ENCODE data around the gene COP1. TPM values are rescaled to one million over a fixed set of nuclear protein-coding genes. Genes with fewer than 3 reads are reported as not detected.

COP1 gene
- total and polyA plus RNA-seq, 2 donors (not counting 1 experiment from before 2014, with no cell fraction given): 18.7 to 68.5 TPM

GRCh38 chr1:175978476-175978875, 228.6 kb downstream of the COP1 start:
- Mint-ChIP-seq H3K4me1 (no peaks in the 10 kb centered on the region), H3K27ac (no peak overlapping the region), H3K9me3 (ENCODE audit: insufficient read depth) (peaks cover 14% of the 10 kb centered on the region), H3K27me3 (no peaks in the 10 kb centered on the region), H3K4me3 (no peak overlapping the region)
- Histone ChIP-seq H3K4me3 (ENCODE audit: control extremely low read depth in 1 of 5, extremely low read depth in 1 of 5, insufficient read depth in 1 of 5, low read depth in 2 of 5, low read length in 4 of 5) (no peak overlapping the region), H3K9me3 (ENCODE audit: control extremely low read depth in 1 of 3, control insufficient read depth in 2 of 3, insufficient read depth in 1 of 3, low read length in 2 of 3) (peaks cover 0 to 4% (median 2%) of the 10 kb centered on the region in 3 donors), H3K9ac (ENCODE audit: low read length) (no peak overlapping the region), H4K20me1 (ENCODE audit: control insufficient read depth, insufficient read depth, low read length, poor library complexity, severe bottlenecking) (no peaks in the 10 kb centered on the region), H2AFZ (ENCODE audit: insufficient read depth, low read depth, low read length, poor library complexity, severe bottlenecking) (no peak overlapping the region), H3K4me2 (replicated peaks; ENCODE audit: low read depth, low read length, poor library complexity, severe bottlenecking) (no peak overlapping the region), H3K27me3 (replicated peaks in 1 of 4; ENCODE audit: control extremely low read depth in 1 of 4, control insufficient read depth in 3 of 4, insufficient read depth in 4 of 4, low read length in 3 of 4) (no peaks in the 10 kb centered on the region), H3K27ac (ENCODE audit: low read length in 2 of 2) (no peak overlapping the region), H3K4me1 (ENCODE audit: control insufficient read depth in 2 of 2, insufficient read depth in 2 of 2, low read length in 2 of 2) (no peaks in the 10 kb centered on the region), H3K36me3 (replicated peaks in 1 of 2; ENCODE audit: control extremely low read depth in 1 of 2, control insufficient read depth in 1 of 2, extremely low read depth in 1 of 2, insufficient read depth in 2 of 2, low read length in 1 of 2) (peaks cover 16 to 34% of the 10 kb centered on the region in 2 experiments), H3K79me2 (ENCODE audit: control insufficient read depth, insufficient read depth, low read length) (no peaks in the 10 kb centered on the region)
- ATAC-seq (ENCODE audit: low read depth): no peak
- no peak for DNase-seq
- intact Hi-C loops (cut with micrococcal nuclease): no loop called here
- no CpG with 5 or more reads among the region's 1 CpG for WGBS (ENCODE audit: insufficient coverage)
- POLR2A ChIA-PET: no interaction called here
- no peak for TF ChIP-seq EZH2 (IDR thresholded peaks at IDR 0.05; ENCODE audit: borderline replicate concordance, insufficient read depth, low read depth, low read length, poor library complexity, severe bottlenecking)
- TF ChIP-seq, protein P1, sequence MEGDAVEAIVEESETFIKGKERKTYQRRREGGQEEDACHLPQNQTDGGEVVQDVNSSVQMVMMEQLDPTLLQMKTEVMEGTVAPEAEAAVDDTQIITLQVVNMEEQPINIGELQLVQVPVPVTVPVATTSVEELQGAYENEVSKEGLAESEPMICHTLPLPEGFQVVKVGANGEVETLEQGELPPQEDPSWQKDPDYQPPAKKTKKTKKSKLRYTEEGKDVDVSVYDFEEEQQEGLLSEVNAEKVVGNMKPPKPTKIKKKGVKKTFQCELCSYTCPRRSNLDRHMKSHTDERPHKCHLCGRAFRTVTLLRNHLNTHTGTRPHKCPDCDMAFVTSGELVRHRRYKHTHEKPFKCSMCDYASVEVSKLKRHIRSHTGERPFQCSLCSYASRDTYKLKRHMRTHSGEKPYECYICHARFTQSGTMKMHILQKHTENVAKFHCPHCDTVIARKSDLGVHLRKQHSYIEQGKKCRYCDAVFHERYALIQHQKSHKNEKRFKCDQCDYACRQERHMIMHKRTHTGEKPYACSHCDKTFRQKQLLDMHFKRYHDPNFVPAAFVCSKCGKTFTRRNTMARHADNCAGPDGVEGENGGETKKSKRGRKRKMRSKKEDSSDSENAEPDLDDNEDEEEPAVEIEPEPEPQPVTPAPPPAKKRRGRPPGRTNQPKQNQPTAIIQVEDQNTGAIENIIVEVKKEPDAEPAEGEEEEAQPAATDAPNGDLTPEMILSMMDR (IDR thresholded peaks at IDR 0.05): no peak
- CTCF ChIA-PET: no interaction called here

- Histone ChIP-seq H3K27ac (ENCODE audit: low read length in 2 of 2) (no peak overlapping the region), H2AFZ (ENCODE audit: insufficient read depth, low read depth, low read length, poor library complexity, severe bottlenecking) (no peak overlapping the region), H3K4me3 (ENCODE audit: control extremely low read depth in 1 of 5, extremely low read depth in 1 of 5, insufficient read depth in 1 of 5, low read depth in 2 of 5, low read length in 4 of 5) (no peak overlapping the region), H3K9ac (ENCODE audit: low read length) (no peak overlapping the region), H4K20me1 (ENCODE audit: control insufficient read depth, insufficient read depth, low read length, poor library complexity, severe bottlenecking) (no peaks in the 10 kb centered on the region), H3K4me2 (replicated peaks; ENCODE audit: low read depth, low read length, poor library complexity, severe bottlenecking) (no peak overlapping the region), H3K79me2 (ENCODE audit: control insufficient read depth, insufficient read depth, low read length) (no peaks in the 10 kb centered on the region), H3K36me3 (replicated peaks in 1 of 2; ENCODE audit: control extremely low read depth in 1 of 2, control insufficient read depth in 1 of 2, extremely low read depth in 1 of 2, insufficient read depth in 2 of 2, low read length in 1 of 2) (peaks cover 8 to 24% of the 10 kb centered on the region in 2 experiments), H3K27me3 (replicated peaks in 1 of 4; ENCODE audit: control extremely low read depth in 1 of 4, control insufficient read depth in 3 of 4, insufficient read depth in 4 of 4, low read length in 3 of 4) (no peaks in the 10 kb centered on the region), H3K4me1 (ENCODE audit: control insufficient read depth in 2 of 2, insufficient read depth in 2 of 2, low read length in 2 of 2) (no peaks in the 10 kb centered on the region), H3K9me3 (ENCODE audit: control extremely low read depth in 1 of 3, control insufficient read depth in 2 of 3, insufficient read depth in 1 of 3, low read length in 2 of 3) (peaks cover 0 to 2% (median 0%) of the 10 kb centered on the region in 3 donors)
- TF ChIP-seq, protein P1 (IDR thresholded peaks at IDR 0.05): no peak
- no peak for TF ChIP-seq EZH2 (IDR thresholded peaks at IDR 0.05; ENCODE audit: borderline replicate concordance, insufficient read depth, low read depth, low read length, poor library complexity, severe bottlenecking)
- Mint-ChIP-seq H3K27ac (no peak overlapping the region), H3K4me3 (no peak overlapping the region), H3K4me1 (no peaks in the 10 kb centered on the region), H3K9me3 (ENCODE audit: insufficient read depth) (peaks cover 8% of the 10 kb centered on the region), H3K27me3 (no peaks in the 10 kb centered on the region)
- ChIA-PET POLR2A (no interaction called here), CTCF (no interaction called here)
- DNase-seq (no peak), ATAC-seq (ENCODE audit: low read depth) (no peak)
- intact Hi-C loops (cut with micrococcal nuclease): no loop called here
- WGBS (ENCODE audit: insufficient coverage): no CpG with 5 or more reads among the region's 1 CpG
Measured at GRCh38 chr1:175976865-175977642, 230.0 kb downstream of the COP1 start.
